ENCODE data around the gene KLHL17.

Gene KLHL17

DNA sequence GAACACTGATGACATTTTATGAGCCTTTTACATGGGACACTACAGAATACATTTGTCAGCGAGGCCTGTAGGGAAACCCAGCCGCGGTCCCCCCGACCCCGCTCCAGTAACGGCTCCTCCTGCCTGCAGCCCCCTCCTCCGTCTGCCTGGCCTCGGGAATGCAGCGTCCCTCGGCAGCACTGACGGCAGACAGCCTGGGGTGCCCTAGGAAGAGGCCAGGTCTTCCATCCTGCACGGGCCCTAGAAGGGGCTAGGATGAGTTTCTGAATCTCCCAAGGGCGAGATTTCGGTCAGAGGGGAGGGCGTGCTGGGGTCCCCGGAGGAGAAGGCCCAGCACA, 28.2 kb upstream of the KLHL17 start:
- Histone ChIP-seq H3K27me3 (ENCODE audit: control insufficient read depth, low read length) (peaks cover 12% of the 10 kb centered on the region; the same call in 1 of the 2 replicates), H4K20me1 (ENCODE audit: control insufficient read depth, insufficient read depth, low read depth, low read length) (no peaks in the 10 kb centered on the region), H3K27ac (ENCODE audit: low read depth, low read length) (no peak overlapping the region)

DNA sequence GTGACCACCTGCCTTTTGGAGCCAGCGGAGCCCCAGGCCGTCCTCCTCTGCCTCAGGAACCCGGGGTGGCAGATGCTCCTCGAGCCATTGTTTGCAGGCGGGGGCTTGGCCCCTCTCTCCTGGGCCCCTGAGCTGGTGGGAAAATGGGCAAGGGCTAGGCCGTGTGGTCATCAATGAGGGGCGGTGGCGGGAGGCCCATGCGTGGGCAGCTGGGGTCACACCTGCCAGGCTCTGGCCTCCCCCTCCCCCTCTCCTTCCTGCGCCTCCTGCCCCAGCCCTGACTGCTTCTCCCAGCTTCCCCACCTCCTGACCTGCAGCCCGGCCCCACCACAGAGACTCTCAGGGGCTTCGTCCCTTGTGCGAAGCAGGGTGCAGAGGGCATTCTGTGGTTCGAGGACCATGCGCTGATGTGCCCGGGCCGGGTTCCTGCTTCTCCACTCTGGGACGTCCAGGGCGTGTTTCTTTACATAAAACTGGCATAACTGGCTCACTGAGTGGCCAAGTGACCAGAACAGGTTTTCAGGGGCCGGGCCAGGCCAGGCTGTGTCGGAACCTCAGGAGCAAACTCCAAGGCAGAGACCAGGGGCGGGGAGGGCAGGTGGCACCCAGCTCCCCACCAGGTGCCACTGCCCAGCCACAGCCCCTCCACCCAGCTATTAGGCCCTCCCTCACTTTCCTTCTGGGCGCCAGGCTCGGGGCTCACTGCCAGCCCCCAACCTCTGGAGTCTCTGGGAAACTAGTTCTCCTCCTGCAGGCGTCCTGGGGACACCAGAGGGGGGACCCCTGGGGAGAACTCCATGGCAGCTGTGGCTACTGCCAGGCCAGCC, 27.4 kb upstream of the KLHL17 start:
- peaks cover 7% of the 10 kb centered on the region; the same call in 1 of the 2 replicates for H3K4me1 ChIP-seq (ENCODE audit: control insufficient read depth, low read length)
- no peaks in the 10 kb centered on the region for H4K20me1 ChIP-seq (ENCODE audit: control insufficient read depth, insufficient read depth, low read depth, low read length)
- no peak overlapping the region for H3K4me3 ChIP-seq (ENCODE audit: low read length)
- H3K9me2 ChIP-seq (replicated peaks; ENCODE audit: control insufficient read depth, low read length): no peaks in the 10 kb centered on the region
- H3K4me2 ChIP-seq (ENCODE audit: low read length): no peak overlapping the region
- no peaks in the 10 kb centered on the region for H3K36me3 ChIP-seq (ENCODE audit: control insufficient read depth, low read length)
- H3K27me3 ChIP-seq (ENCODE audit: control insufficient read depth, low read length): peaks cover 6% of the 10 kb centered on the region; the same call in 1 of the 2 replicates
- H3K27ac ChIP-seq (ENCODE audit: low read depth, low read length): no peak overlapping the region
- TF ChIP-seq EZH2phosphoT487 (IDR thresholded peaks at IDR 0.05; ENCODE audit: borderline replicate concordance, low read length): no peak
- TF ChIP-seq CTCF (IDR thresholded peaks at IDR 0.05; ENCODE audit: low read depth, low read length, poor library complexity, severe bottlenecking): no peak
- H3F3A ChIP-seq (ENCODE audit: control insufficient read depth, insufficient read depth): 0 out of 2 replicates have a peak, but pooled peaks cover 3% of the 10 kb centered on the region
- H3K9me3 ChIP-seq (ENCODE audit: control insufficient read depth, insufficient read depth, low read length): no peaks in the 10 kb centered on the region
- no peaks in the 10 kb centered on the region for H3K79me2 ChIP-seq (ENCODE audit: control insufficient read depth, low read length)

More for the DNA sequence above, 28.2 kb upstream of the KLHL17 start:
- Histone ChIP-seq H3K9me2 (replicated peaks; ENCODE audit: control insufficient read depth, low read length) (no peaks in the 10 kb centered on the region), H3K4me1 (ENCODE audit: control insufficient read depth, low read length) (peaks cover 7% of the 10 kb centered on the region; the same call in 1 of the 2 replicates), H3K79me2 (ENCODE audit: control insufficient read depth, low read length) (no peaks in the 10 kb centered on the region), H3F3A (ENCODE audit: control insufficient read depth, insufficient read depth) (0 out of 2 replicates have a peak, but pooled peaks cover 3% of the 10 kb centered on the region), H3K4me2 (ENCODE audit: low read length) (no peak overlapping the region), H3K36me3 (ENCODE audit: control insufficient read depth, low read length) (no peaks in the 10 kb centered on the region), H3K9me3 (ENCODE audit: control insufficient read depth, insufficient read depth, low read length) (no peaks in the 10 kb centered on the region), H3K4me3 (ENCODE audit: low read length) (no peak overlapping the region)
- TF ChIP-seq CTCF (IDR thresholded peaks at IDR 0.05; ENCODE audit: low read depth, low read length, poor library complexity, severe bottlenecking): no peak
- no peak for TF ChIP-seq EZH2phosphoT487 (IDR thresholded peaks at IDR 0.05; ENCODE audit: borderline replicate concordance, low read length)

GRCh38 chr1:933603-933940, 26.8 kb upstream of the KLHL17 start:
- no peaks in the 10 kb centered on the region for H3K36me3 ChIP-seq (ENCODE audit: control insufficient read depth, low read length)
- no peak overlapping the region for H3K4me3 ChIP-seq (ENCODE audit: low read length)
- H3K4me1 ChIP-seq (ENCODE audit: control insufficient read depth, low read length): peaks cover 7% of the 10 kb centered on the region; the same call in 1 of the 2 replicates
- no peaks in the 10 kb centered on the region for H3K79me2 ChIP-seq (ENCODE audit: control insufficient read depth, low read length)
- H3K27me3 ChIP-seq (ENCODE audit: control insufficient read depth, low read length): peaks cover 9% of the 10 kb centered on the region; the same call in 1 of the 2 replicates
- no peak overlapping the region for H3K27ac ChIP-seq (ENCODE audit: low read depth, low read length)
- TF ChIP-seq EZH2phosphoT487 (IDR thresholded peaks at IDR 0.05; ENCODE audit: borderline replicate concordance, low read length): no peak
- no peak for TF ChIP-seq CTCF (IDR thresholded peaks at IDR 0.05; ENCODE audit: low read depth, low read length, poor library complexity, severe bottlenecking)
- H3K4me2 ChIP-seq (ENCODE audit: low read length): no peak overlapping the region
- H3F3A ChIP-seq (ENCODE audit: control insufficient read depth, insufficient read depth): 0 out of 2 replicates have a peak, but pooled peaks cover 3% of the 10 kb centered on the region
- no peaks in the 10 kb centered on the region for H3K9me2 ChIP-seq (replicated peaks; ENCODE audit: control insufficient read depth, low read length)
- no peaks in the 10 kb centered on the region for H4K20me1 ChIP-seq (ENCODE audit: control insufficient read depth, insufficient read depth, low read depth, low read length)
- no peaks in the 10 kb centered on the region for H3K9me3 ChIP-seq (ENCODE audit: control insufficient read depth, insufficient read depth, low read length)
